Central memory CD4-positive, alpha-beta T cell (primary cell): ENCODE data around the gene LIN7A.
"Not testable (repeated sequence)": the region's sequence is repeated elsewhere in the genome, so short reads cannot be mapped to it uniquely, and the experiment has no call there.

Experiments
- DNase-seq: peaks from one replicate; pipeline ENCODE4 v3.0.0; 2022

LIN7A gene

DNA sequence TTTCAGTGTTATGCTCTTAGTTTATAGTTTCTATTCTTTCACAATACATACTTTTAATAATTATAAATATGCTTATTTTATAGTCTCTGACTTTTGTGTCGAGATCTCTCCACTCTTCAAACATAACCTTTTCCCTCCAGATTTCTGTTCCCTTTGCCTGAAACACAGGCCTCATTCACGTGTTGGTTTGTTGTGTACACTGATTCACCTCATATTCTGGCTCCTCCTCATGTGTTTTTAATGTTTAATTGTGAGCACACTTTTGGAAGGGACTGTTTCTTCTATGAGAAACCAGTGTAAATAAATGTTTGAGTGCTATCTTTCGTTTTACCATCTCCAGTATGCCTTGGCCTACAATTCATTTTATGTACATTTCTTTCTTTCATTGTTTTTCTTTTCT, 20.1 kb downstream of the LIN7A start:
- DNase-seq = no peak

DNA sequence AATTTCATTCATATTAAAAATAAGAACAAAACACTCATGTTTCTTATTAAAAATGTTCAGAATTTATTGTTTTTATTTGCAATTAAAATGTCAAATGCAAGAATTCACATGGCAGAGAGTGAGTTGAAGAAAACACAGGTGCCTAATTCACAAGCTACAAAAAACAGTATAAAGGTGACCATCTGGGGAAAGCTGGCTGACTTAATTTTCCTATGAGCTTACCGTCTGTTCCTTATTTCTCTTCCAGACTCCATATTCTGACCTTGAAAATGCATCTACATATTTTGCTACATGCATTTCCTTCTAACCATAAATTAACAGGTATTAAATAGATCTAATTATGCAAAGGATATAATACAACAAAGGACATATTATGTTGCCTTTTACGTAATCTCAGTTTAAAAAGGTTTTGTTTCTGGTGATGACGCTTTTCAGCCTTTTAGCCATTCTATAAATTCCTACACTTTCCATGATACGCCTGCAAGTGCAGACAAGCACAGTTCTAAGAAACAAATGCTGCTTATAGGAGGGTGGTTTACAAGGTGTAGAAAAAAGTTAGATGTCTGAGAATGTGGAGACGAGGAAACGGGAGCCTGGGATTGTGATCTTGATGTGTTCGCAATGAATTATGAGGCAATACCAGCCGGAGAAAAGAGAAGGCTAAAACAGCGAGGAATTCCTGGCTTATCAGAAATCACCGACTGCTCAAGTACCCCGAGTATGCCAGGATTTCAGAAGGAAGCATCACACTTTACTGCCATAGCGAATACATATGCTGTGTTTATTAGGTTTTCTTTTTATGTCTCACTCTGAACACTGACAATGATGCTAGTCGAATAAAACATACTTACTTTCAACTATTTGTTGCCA, 24.6 kb downstream of the LIN7A start:
- no peak for DNase-seq

DNA sequence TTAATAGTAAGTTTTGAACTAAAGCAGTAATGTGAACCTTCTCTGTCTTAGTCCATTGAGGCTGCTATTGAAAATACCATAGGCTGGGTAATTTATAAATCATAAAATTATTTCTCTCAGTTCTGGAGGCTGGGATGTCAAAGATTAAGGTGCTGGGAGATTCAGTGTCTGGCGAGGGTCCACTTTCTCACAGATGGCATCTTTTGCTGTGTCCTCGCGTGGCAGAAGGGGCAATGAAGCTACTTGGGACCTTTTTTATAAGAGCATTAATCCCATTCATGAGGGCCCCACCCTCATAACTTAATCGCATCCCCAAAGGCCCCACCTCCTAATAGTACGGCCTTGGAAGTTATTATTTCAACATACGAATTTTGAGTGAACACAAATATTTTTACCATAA, 28.4 kb downstream of the LIN7A start:
- no peak for DNase-seq

DNA sequence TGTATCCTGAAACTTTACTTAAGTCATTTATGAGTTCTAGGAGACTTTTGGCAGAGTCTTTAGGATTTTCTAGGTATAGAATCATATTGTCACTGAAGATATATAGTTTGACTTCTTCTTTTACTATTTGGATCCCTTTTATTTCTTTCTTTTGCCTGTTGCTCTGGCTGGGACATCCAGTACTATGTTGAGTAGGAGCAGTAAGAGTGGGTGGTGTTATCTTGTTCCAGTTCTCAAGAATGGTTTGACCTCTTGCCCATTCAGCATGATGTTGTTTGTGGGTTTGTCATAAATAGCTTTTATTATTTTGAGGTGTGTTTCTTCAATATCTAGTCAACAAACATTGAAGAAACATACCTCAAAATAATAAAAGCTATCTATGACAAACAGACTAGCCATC, 35.0 kb downstream of the LIN7A start:
- DNase-seq = no peak

DNA sequence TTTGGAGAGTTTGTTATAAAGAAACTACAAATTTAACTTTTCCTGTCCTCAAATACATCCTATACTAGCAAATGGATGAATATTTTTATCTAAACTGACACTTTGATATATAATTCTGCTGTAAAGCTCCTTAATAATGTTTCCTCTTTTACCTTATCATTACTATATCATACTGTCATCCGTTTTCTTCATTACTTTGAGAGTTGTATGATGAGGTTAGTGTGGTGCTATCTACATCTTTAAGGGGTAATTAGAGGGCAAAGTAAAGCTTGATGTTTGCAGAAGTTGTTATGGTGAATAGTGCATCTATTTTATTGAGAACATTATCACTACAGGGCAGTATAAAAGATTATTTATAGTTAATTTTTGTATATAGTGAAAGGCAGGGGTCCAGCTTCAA, 36.1 kb downstream of the LIN7A start:
- no peak for DNase-seq

DNA sequence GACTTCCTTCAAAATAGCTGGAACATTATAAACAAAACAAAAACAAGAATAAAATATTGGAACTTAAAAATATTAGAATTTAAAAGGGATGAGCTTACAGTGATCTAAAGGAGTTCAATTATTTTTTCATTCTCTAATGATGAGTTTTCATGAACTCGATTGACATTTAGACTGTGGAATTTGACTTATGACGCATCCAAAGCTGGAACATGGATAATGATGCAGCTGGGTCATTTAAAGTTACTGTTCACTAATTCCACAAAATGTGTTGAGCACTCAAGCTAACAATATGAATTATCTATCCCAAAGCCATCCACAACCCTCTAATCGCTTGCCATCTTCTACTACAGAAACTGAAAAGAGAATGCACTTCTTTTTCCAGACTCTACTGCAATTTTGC, 42.5 kb downstream of the LIN7A start:
- no peak for DNase-seq

DNA sequence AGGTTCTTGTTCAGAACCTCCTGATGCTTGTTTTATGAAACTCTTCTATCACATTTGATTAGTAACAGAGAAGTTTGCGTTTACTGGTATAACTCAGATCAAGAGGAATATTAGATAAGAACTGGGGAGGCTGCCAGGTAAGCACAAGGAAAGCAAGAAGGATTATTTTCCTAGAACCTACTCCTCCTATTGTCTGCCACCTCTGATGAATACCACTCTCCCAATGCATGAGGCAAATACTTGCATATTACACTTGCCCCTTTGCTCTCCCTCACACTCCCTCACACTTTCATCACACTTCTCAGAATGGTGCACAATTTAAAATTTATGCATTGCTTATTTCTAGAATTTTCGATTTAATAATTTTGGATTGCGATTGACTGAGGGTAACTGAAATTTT, 43.6 kb downstream of the LIN7A start:
- DNase-seq = no peak

DNA sequence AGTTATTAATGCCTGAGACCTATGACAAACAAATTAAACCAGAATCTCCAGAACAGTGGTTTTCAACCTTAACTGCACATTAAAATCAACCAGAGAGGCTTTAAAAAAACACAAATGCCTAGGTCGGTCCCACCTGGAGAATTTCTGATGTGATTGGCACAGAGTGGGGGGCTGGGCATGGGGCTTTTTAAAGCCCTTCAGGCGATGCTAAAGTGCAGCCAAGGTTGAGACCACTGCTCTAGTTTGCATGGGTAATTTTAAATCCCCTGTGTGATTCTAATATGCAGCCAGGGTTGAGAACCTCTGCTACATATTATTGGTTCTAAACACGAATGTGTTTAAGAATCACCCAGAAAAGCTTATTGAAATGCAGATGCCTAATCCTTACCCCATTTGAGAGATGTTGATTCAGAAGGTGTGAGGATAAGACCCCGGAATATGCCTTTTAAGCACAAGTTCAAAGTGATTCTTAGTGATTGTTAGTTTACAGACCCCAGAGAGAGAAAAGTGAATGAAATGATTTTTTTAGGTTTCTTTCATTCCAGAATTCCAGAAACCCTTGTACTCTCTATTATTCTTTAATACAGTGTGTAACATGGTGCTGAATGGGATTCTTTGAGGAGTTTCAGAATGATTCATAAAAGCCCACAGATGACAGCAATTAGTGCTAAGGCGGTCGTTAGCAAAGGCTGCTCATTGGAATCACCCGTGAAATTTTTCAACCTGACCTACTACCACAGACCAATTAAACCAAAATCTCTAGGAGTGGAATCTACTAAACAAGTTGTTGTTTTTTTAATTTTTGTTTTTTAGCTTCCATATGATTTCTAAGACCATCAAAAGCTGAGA, 44.9 kb downstream of the LIN7A start:
- no peak for DNase-seq

DNA sequence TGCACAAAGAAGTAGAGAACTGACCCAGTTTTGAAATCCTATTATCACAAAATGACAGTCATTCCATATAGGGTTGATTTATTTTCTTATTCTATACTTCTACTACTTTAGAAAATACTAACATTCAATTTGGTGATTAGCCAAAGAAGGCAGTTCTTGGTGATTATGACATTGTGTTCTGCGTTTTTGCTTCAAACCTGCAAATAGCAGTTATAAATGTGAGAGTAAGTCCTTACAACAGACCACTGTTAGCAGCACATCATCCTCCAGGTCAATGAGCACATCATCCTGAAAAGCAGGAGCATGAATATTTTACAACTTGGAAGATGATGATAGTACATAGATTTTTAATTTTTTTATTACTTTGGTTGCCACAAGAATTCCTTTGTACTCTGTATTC, 53.1 kb downstream of the LIN7A start:
- no peak for DNase-seq

DNA sequence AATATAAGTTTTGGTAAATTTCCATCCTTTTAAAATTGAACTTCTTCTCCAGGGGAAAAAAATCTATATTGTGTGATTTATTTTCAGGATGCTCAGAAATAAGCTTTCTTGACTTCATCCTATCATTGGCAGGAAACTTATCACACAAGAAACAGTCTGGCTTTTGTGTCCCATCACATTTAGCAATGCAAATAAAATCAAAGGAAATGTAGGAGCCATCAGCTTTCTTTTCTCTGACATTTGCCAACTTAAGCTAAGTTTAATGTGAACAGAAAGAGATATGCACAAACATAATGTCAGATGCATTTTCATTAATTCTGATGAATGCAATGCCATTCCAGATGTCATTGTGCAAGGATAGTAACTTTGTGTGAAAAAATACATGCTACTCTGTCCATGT, 56.6 kb downstream of the LIN7A start:
- no peak for DNase-seq

DNA sequence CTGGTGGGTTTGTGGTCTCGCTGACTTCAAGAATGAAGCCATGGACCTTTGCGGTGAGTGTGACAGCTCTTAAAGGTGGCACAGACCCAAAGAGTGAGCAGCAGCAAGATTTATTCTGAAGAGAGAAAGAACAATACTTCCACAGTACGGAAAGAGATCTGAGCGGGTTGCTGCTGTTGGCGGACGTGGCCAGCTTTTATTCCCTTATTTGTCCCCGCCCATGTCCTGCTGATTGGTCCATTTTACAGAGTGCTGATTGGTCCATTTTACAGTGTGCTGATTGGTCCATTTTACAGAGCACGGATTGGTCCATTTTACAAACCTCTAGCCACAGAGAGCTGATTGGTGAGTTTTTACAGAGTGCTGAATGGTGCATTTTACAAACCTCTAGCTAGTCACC, 59.3 kb downstream of the LIN7A start:
- not testable (repeated sequence) for DNase-seq

DNA sequence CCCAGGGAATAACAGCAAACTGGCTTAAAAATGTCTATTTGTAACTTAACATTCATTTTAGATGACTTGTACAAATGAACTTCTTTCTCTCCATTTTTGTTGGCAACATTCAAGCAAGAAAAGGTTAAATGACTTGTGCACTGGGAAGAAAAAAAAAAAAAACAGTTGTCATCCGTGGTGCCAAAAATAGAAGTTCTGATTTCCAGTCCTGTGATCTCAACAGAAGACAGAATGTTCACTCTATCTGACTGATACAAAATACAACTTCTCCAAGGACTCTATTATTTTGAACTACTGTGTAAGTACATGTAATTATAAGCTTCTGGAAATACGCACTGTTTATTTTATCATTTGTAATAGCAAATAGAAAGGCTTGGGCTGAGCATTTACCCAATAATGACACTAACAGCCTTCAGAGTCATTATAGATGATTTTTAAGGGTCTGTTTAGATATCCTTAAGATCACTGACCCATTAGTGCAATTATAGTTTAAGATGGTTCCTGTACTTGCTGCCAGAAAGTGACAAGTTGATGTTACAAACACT, 59.9 kb downstream of the LIN7A start:
- no peak for DNase-seq

DNA sequence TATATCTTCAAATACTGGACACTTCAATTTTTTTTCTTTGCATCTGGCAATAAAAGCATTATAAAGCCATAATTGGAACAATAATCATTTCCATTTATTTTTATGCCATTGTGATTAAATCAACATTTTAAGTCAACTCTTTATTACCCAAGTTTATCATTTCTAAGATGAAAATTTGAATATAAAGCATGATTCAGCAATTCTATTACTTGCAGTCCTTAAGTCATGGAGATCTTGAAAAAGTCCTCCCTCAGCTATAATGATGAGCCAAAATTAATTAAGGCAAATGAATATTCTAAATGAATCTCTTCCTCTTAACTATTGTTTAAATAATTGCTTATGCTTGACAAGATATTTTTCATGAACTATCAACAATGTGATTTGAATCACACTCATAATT, 65.7 kb downstream of the LIN7A start:
- no peak for DNase-seq

DNA sequence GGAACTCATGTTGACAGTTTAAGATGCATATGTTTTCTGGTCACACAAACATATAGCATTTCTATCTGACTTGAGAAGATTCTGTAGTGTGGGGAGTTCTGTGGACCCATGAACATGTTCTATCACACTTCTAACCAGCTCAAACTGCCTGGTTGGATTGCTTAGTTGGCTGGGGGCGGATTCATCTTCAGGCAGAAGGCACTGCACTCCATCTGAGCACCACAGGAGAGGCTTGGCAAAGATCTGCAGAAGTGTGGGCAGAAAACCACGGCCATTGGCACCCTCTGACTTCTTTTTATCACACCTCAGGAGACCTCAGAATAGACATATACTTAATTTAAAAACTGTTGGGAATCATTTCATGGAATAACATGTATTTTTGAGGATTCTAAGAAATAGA, 68.5 kb downstream of the LIN7A start:
- no peak for DNase-seq

DNA sequence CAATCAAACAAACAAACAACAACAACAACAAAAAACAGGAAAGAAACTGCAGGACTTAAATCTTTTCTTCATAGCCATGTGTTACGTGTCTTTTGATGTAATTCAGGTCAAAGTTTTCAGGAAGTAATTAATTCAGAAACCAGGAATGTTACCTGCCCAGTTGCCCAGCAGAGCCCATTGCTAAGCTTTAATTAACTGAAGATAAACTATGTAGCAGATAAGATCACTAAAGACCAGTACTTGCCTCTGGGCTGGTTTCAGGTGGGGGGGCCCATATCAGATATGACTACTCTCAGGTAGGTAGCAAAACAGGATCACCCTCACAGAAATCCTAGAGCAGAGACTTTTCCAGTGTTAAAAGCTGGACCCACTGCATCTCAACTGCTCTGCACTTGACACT, 69.2 kb downstream of the LIN7A start:
- no peak for DNase-seq

DNA sequence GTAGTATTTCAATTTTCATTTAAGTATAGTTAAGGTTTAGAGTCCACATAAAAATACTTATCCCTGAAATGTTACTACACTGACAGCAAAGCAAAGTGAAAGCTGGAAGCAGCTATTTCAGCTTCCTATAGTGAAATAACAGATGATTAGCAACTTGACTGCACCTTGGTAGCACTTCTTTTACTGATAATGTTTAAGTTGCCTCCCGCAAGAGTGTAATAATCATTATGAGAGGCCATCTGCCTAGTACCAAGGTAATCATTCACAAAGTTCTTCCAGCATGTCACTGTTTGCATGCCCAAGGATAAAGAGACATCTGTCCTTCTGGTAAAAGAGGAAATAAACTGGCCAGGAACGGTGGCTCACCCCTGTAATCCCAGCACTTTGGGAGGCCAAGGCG, 69.8 kb downstream of the LIN7A start:
- no peak for DNase-seq

DNA sequence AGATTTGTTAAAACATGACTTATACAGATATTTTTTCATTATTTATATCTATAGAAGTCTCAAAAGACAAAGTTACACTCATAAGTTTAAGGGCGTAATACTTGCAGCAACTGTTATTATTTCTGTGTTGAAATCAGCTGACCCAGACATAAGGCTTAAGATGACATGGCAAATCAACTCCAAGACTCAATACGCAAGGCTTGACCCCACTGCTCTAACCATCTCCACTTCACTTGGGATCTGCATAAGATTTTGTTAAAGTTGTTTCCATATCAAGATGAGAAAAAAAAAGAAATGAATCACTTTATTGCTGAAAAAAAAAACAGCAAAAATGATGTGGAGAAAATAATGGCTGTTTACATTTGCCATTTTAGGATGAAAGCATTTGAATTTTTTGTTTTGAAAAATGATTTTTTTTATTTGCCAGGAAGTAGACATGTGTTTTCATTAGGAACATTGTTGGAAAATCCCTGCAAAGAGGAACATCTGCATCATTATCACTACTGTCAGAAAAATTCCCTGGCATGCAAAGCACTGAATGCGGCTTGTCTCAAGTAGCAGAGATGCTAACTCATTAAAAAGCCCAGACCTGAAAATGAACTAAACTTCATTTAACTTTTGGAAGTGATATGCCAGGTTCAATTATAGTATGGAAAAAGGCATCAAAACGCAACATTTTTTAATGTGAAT, 73.5 kb downstream of the LIN7A start:
- no peak for DNase-seq

DNA sequence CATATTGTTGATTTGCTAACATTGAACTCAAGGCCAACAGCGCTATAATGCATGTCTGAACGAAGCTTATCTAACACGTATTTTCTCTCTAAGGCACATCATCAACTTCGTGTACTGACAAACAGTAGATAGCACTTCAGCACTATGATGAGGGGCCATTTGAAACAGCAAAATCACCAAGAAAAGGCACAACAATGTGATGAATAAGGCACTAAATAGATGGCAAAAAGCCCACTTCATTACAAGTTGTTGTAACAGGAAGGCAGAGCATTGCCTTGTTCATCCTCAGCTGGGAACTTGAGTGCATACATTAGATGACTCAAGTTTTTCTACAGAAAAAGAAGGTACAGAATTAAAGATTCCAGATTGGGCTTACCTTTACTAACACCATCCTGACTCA, 75.2 kb downstream of the LIN7A start:
- DNase-seq = no peak

DNA sequence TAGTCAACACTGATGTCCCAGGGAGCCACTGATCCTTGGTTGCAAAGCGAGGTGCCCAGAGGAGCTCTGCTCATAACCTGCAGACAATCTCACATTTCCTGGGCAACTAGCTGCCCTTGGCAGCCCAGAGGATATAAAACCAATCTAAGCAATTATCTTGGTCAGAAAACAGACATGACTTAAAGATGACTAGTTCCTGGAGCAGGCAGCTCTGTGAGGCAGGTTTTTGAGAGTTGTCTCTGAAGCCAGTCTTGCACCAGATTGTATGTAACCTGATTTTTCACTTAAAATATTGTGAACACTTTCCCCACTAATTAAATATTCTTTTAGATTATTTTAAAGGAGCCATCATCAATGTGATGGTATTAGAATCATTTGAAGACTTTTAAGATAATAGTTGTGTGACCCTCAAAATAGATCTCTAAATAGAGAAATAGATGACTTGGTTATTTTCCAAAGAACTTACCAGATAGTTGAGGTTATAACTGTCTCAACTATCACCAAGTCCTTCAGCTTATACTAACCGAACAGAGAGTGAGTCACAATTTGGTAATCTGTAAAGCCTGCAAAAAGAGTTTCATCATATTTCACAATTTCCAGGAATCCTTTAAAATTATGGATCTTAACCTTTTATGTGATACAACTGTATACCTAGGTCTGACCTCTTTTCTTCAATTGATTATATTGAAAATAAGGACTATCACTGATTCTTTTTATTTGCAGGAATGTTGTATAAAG, 75.9 kb downstream of the LIN7A start:
- no peak for DNase-seq

DNA sequence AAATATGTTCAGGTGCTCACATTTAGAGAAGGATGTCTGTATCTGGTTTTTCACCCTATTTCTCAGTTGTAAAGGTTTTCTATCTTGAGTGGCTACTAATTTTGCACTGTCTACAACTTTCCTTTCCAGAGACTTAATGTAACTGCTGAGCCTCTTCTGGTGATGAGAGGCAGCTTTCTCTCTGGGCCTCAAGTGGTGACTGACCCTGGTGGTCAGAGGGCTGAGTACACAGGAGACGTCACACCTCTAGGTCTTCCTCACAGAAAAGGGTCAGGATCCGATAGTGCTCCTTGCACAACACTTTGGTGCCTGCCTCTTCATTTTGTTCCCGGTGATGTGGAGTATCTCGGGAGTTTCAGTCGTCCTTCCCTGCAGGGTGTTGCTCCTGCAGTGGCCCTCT, 76.8 kb downstream of the LIN7A start:
- DNase-seq = no peak

DNA sequence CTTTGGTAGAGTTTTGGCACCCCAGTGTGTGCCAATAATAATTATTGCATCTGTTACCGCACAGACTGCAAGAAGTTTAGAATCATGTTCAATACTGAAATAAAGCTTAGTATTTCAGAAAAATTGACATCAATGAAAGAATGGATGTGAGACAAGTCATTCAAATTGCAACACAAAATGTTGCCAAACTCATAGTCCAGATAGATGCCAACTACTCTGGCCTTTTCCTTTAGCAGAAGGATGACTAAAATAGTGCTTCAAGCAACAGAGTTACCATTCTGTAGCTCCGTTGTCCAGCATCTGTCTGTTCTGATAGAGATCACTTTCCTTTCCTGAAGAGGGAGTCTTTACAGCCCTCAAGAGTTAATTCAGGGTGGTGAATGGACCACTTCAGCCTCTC, 77.5 kb downstream of the LIN7A start:
- DNase-seq = no peak

DNA sequence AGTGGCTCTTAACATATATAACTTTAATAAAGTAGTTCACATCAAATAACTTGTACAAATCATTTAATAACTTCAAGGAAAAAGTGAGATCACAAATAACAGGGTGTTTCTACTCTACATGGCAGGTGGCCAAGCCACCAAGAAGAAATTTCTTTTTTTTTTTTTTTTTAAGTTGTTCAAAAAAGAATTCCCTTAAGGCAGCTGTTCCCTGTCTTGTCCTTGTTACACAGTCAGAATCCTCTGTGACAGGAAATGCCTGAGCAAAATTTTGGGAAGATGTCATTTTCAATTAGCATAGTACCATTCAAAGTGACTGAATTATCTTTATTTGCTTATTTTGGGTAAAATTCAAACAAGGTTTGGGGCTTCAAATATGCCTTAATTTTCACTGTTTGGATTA, 79.4 kb downstream of the LIN7A start:
- DNase-seq = no peak

DNA sequence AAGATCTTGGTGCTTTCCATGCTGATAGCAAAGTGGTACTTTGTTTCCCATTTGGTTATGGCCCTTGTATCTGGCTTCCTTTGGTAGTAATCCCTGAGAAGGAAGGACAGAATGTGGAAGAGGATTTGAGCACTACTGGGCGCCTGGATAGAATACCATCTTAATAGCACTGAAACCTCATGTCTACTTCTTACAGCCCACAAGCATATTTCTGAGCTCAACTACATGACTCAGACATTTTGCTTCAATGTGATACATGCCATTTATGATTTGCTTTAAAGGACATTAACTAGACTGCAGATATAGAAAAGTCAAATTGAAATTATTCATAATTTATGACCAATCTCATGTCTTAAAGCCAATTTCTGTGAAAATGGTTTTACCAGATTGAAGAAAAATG, 80.4 kb downstream of the LIN7A start:
- DNase-seq = no peak
